GM03348 (cell line): ENCODE measurements around the gene UVRAG.
A peak's percentile ranks its signal among the peaks of the same experiment; 100 is the strongest.
"Not testable (repeated sequence)": the region's sequence is repeated elsewhere in the genome, so short reads cannot be mapped to it uniquely, and the experiment has no call there.

ENCODE experiments used
- DNase-seq: peaks from one replicate; pipeline ENCODE4 v3.0.0; 2012; ENCODE audit warnings: low spot score

The UVRAG gene

GRCh38 chr11:75968021-75968625 lies 153.1 kb downstream of the UVRAG start:
- no peak for DNase-seq

GRCh38 chr11:75969626-75970308 lies 154.8 kb downstream of the UVRAG start:
- DNase-seq, result peak; percentile 71

GRCh38 chr11:75973710-75974109 lies 158.7 kb downstream of the UVRAG start:
- not testable (repeated sequence) for DNase-seq

- DNase-seq, result not testable (repeated sequence)
These were observed 164.1 kb downstream of the UVRAG start for GRCh38 chr11:75979075-75979474.

- DNase-seq, result not testable (repeated sequence)
These were observed 164.5 kb downstream of the UVRAG start for GRCh38 chr11:75979479-75980027.

GRCh38 chr11:75980031-75980430 lies 165.0 kb downstream of the UVRAG start:
- no peak for DNase-seq

- no peak for DNase-seq
These were observed 166.5 kb downstream of the UVRAG start for GRCh38 chr11:75981546-75981945.

GRCh38 chr11:75982309-75982708 lies 167.3 kb downstream of the UVRAG start:
- no peak for DNase-seq

- DNase-seq, result no peak
These were observed 172.0 kb downstream of the UVRAG start for GRCh38 chr11:75986966-75987365.

GRCh38 chr11:75993126-75993525 lies 178.1 kb downstream of the UVRAG start:
- DNase-seq, result no peak

GRCh38 chr11:75994616-75995015 lies 179.6 kb downstream of the UVRAG start:
- DNase-seq, result no peak

- DNase-seq, result no peak
These were observed 181.8 kb downstream of the UVRAG start for GRCh38 chr11:75996523-75997442.

- no peak for DNase-seq
These were observed 189.4 kb downstream of the UVRAG start for GRCh38 chr11:76004400-76004799.

GRCh38 chr11:76005756-76006155 lies 190.7 kb downstream of the UVRAG start:
- DNase-seq, result no peak

- no peak for DNase-seq
These were observed 192.2 kb downstream of the UVRAG start for GRCh38 chr11:76007166-76007565.

- peak; percentile 35 for DNase-seq
These were observed 193.5 kb downstream of the UVRAG start for GRCh38 chr11:76008474-76008873.

- no peak for DNase-seq
These were observed 195.0 kb downstream of the UVRAG start for GRCh38 chr11:76010051-76010450.

GRCh38 chr11:76013526-76013925 lies 198.5 kb downstream of the UVRAG start:
- DNase-seq, result no peak

- no peak for DNase-seq
These were observed 208.4 kb downstream of the UVRAG start for GRCh38 chr11:76023236-76024068.

GRCh38 chr11:76025068-76025467 lies 210.1 kb downstream of the UVRAG start:
- DNase-seq, result peak; percentile 78

GRCh38 chr11:76025817-76026216 lies 210.8 kb downstream of the UVRAG start:
- DNase-seq, result no peak

GRCh38 chr11:76026281-76026680 lies 211.3 kb downstream of the UVRAG start:
- DNase-seq, result no peak
